Loucy (cell line): ENCODE data around the gene CXorf66.

ENCODE experiments used
- H2AFZ ChIP-seq: fragments of 200-600 bp; sonication (generic); 2 replicates; pipeline ENCODE4 v1.6.0; 2016; ENCODE audit warnings: antibody characterized with exemption, mild to moderate bottlenecking, low read length, moderate library complexity
- H3F3A ChIP-seq: fragments of 200-600 bp; 2 replicates; pipeline ENCODE4 v1.6.0; 2016; ENCODE audit warnings: antibody characterized with exemption, low read depth, mild to moderate bottlenecking
- H3K27me3 ChIP-seq: fragments of 200-600 bp; sonication (generic); 2 replicates; pipeline ENCODE4 v1.6.1; 2014; ENCODE audit warnings: low read length, mild to moderate bottlenecking; ENCODE audit not compliant: insufficient read depth, poor library complexity, severe bottlenecking
- H3K36me3 ChIP-seq: fragments of 200-600 bp; sonication (generic); 2 replicates; pipeline ENCODE4 v1.6.1; 2016; ENCODE audit warnings: low read length; ENCODE audit not compliant: insufficient read depth
- H3K4me1 ChIP-seq: fragments of 200-600 bp; sonication (generic); 2 replicates; pipeline ENCODE4 v1.5.1; 2014; ENCODE audit warnings: low read length, mild to moderate bottlenecking; ENCODE audit not compliant: insufficient read depth, poor library complexity, severe bottlenecking
- H3K4me2 ChIP-seq: fragments of 200-600 bp; sonication (generic); 2 replicates; pipeline ENCODE4 v1.6.0; 2014; ENCODE audit warnings: antibody characterized with exemption, low read length, low read depth, mild to moderate bottlenecking; ENCODE audit not compliant: poor library complexity, severe bottlenecking
- H3K4me3 ChIP-seq: fragments of 200-600 bp; sonication (generic); 2 replicates; pipeline ENCODE4 v1.5.1; 2014; ENCODE audit warnings: low read length, mild to moderate bottlenecking, mixed read lengths; ENCODE audit not compliant: poor library complexity, severe bottlenecking
- H3K79me2 ChIP-seq: fragments of 200-600 bp; sonication (generic); 2 replicates; pipeline ENCODE4 v1.6.1; 2014; ENCODE audit warnings: low read length; ENCODE audit not compliant: insufficient read depth
- H3K9ac ChIP-seq: fragments of 200-600 bp; sonication (generic); 2 replicates; pipeline ENCODE4 v1.6.0; 2014; ENCODE audit warnings: mild to moderate bottlenecking, low read depth, low read length, moderate library complexity; ENCODE audit not compliant: poor library complexity, severe bottlenecking
- H3K9me2 ChIP-seq: fragments of 200-600 bp; sonication (generic); replicated peaks from 2 replicates; pipeline ENCODE4 v1.6.1; 2016; ENCODE audit warnings: low read depth, low read length, mixed read lengths
- H3K9me3 ChIP-seq: fragments of 200-600 bp; sonication (generic); 2 replicates; pipeline ENCODE4 v1.6.1; 2014; ENCODE audit warnings: mild to moderate bottlenecking, antibody characterized with exemption, low read length, low read depth; ENCODE audit not compliant: insufficient read depth
- H4K20me1 ChIP-seq: fragments of 200-600 bp; sonication (generic); 2 replicates; pipeline ENCODE4 v1.6.0; 2014; ENCODE audit warnings: antibody characterized with exemption, low read length, mild to moderate bottlenecking; ENCODE audit not compliant: insufficient read depth, poor library complexity, severe bottlenecking
- EZH2phosphoT487 ChIP-seq: fragments of 200-600 bp; IDR thresholded peaks from 2 replicates; pipeline ENCODE4 v1.6.1; 2018; ENCODE audit warnings: antibody characterized with exemption, mild to moderate bottlenecking, moderate library complexity, borderline replicate concordance
- TF ChIP-seq, protein P1 (sequence below): fragments of 200-600 bp; sonication (generic); conservative IDR thresholded peaks from 2 replicates; pipeline ENCODE4 v1.5.1; 2014; ENCODE audit warnings: mild to moderate bottlenecking, antibody characterized with exemption, low read length

The CXorf66 gene

GRCh38 chrX:139969286-139969685 lies 4.0 kb upstream of the CXorf66 start:
- Histone ChIP-seq H3K9me2 (no peaks in the 10 kb centered on the region), H3K4me2 (no peak overlapping the region), H3K27me3 (no peaks in the 10 kb centered on the region), H4K20me1 (no peaks in the 10 kb centered on the region), H3K4me3 (no peak overlapping the region), H3K9me3 (no peaks in the 10 kb centered on the region), H3K4me1 (no peaks in the 10 kb centered on the region), H3K36me3 (no peaks in the 10 kb centered on the region), H3K9ac (no peak overlapping the region), H3K79me2 (no peaks in the 10 kb centered on the region), H3F3A (no peaks in the 10 kb centered on the region), H2AFZ (no peak overlapping the region)
- no peak for TF ChIP-seq EZH2phosphoT487
- TF ChIP-seq, protein P1, sequence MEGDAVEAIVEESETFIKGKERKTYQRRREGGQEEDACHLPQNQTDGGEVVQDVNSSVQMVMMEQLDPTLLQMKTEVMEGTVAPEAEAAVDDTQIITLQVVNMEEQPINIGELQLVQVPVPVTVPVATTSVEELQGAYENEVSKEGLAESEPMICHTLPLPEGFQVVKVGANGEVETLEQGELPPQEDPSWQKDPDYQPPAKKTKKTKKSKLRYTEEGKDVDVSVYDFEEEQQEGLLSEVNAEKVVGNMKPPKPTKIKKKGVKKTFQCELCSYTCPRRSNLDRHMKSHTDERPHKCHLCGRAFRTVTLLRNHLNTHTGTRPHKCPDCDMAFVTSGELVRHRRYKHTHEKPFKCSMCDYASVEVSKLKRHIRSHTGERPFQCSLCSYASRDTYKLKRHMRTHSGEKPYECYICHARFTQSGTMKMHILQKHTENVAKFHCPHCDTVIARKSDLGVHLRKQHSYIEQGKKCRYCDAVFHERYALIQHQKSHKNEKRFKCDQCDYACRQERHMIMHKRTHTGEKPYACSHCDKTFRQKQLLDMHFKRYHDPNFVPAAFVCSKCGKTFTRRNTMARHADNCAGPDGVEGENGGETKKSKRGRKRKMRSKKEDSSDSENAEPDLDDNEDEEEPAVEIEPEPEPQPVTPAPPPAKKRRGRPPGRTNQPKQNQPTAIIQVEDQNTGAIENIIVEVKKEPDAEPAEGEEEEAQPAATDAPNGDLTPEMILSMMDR, result no peak

GRCh38 chrX:139967750-139968149 lies 2.4 kb upstream of the CXorf66 start:
- H3F3A ChIP-seq, result no peaks in the 10 kb centered on the region
- no peak overlapping the region for H3K4me3 ChIP-seq
- no peak for TF ChIP-seq EZH2phosphoT487
- TF ChIP-seq, protein P1, result no peak
- no peak overlapping the region for H2AFZ ChIP-seq
- no peaks in the 10 kb centered on the region for H3K4me1 ChIP-seq
- H3K27me3 ChIP-seq, result no peaks in the 10 kb centered on the region
- no peak overlapping the region for H3K9ac ChIP-seq
- no peaks in the 10 kb centered on the region for H3K9me3 ChIP-seq
- H4K20me1 ChIP-seq, result no peaks in the 10 kb centered on the region
- no peaks in the 10 kb centered on the region for H3K36me3 ChIP-seq
- H3K79me2 ChIP-seq, result no peaks in the 10 kb centered on the region
- no peaks in the 10 kb centered on the region for H3K9me2 ChIP-seq
- H3K4me2 ChIP-seq, result no peak overlapping the region

DNA sequence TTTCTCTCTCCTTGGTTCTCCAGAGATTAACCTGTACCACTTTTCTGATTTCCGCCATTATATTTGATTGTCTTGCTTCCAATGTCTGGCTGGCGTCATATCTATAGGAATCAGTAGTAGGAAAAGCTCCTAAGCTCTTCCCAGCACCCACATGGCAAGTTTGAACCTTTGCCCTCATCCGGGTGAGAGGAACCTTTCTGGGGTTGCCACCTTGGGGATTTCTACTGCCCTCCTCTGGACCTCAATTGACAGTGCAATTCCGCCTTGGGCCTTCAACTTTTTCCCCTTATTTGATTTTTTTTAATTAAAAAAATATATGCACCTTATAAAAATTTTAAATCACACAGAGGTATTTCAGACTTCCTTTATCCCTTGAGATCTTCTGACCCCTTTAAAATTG lies 2.0 kb upstream of the CXorf66 start:
- Histone ChIP-seq H3K9ac (no peak overlapping the region), H3K79me2 (no peaks in the 10 kb centered on the region), H4K20me1 (no peaks in the 10 kb centered on the region), H3K9me3 (no peaks in the 10 kb centered on the region), H3K9me2 (no peaks in the 10 kb centered on the region), H3K4me2 (no peak overlapping the region), H3F3A (no peaks in the 10 kb centered on the region), H3K4me1 (no peaks in the 10 kb centered on the region), H2AFZ (peak overlapping the region; percentile 55; the same call in 1 of the 2 replicates), H3K27me3 (no peaks in the 10 kb centered on the region), H3K4me3 (no peak overlapping the region), H3K36me3 (no peaks in the 10 kb centered on the region)
- TF ChIP-seq, protein P1, result peak; percentile 39
- no peak for TF ChIP-seq EZH2phosphoT487
